ENCODE data around the gene ATP8B4.

Gene ATP8B4

DNA sequence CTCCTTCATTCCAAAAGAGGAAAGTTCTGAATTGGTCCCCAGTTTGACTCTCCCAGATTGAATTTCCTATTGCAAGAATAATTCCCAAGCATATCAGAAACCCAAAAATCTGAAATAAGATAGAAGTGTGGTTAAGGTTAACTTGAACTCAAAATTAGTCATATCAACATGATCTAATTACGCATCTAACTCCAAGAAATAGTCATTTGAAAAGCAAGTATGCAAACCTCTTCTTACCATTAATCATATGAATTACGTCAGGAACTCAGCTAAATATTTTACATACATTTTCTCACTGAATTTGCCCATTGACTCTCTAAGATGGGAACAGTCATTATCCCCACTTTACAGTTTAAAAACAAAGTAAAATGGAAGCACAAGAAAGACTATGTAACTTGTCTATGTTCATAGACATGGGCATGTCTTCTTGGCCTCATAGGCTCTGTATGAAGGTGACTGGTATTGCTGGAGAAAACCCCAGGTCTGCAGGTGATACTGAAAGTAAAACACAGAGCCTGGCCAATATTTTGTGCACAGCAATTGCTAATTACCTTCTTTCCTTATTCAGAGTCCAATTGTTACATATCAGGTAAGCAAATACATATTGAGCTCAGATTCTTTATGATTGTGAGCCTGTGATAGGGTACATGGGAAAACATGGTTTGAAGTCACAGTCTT is 139.2 kb downstream of the ATP8B4 start:
- TF ChIP-seq EGR1 (IDR thresholded peaks at IDR 0.05) (no peak), MAX (IDR thresholded peaks at IDR 0.05) (no peak), TCF12 (IDR thresholded peaks at IDR 0.05; ENCODE audit: low read depth) (no peak), EP300 (IDR thresholded peaks at IDR 0.05; ENCODE audit: borderline replicate concordance) (no peak)

GRCh38 chr15:49978121-49978520 is 140.9 kb downstream of the ATP8B4 start:
- TF ChIP-seq EGR1 (IDR thresholded peaks at IDR 0.05) (no peak), TCF12 (IDR thresholded peaks at IDR 0.05; ENCODE audit: low read depth) (no peak)

- TF ChIP-seq FOXM1 (IDR thresholded peaks at IDR 0.05; ENCODE audit: borderline replicate concordance, low read depth) (no peak), EP300 (IDR thresholded peaks at IDR 0.05; ENCODE audit: borderline replicate concordance) (no peak), EGR1 (IDR thresholded peaks at IDR 0.05) (no peak), NFIC (IDR thresholded peaks at IDR 0.05) (no peak)
Measured at GRCh38 chr15:49977306-49977705, 141.7 kb downstream of the ATP8B4 start.

DNA sequence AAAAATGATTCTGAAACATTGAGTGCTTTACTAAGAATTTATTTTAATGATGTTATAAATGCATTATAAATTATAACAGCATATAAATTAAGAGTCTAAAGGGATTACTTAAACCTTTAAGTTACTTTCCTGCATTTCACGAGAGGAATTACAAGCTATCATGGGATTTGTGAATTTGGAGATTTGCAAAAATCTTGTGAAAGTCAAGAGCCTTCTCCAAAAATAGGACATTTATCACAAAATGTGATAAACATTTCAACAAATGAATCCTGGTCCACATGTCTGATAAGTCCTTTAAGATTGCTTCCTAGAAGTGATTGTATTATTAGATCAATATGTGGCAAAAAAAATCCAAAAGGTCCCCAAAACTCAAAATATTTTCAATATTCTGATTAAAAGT is 154.5 kb downstream of the ATP8B4 start:
- TF ChIP-seq RAD21 (IDR thresholded peaks at IDR 0.05; ENCODE audit: low read depth) (no peak), FOXM1 (IDR thresholded peaks at IDR 0.05; ENCODE audit: borderline replicate concordance, low read depth) (no peak)

DNA sequence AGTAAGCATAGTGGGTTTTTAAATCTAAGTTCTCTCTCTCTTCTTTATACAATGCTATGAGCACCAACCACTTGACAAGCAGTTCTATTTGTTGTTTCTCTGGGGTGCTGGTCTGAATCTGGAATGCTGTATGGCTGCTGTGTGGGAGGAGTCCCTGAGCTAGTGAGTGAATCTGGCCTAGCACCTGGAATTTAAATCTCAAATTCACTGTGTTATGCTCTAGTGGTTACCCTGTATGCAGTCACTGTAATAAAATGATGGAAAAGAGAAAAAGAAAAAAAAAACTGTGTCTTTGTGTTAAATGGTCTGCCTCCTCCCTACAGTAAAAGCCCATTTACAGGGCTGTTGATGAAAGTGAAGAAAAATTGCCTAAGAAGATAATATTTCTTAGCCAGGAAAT is 155.0 kb downstream of the ATP8B4 start:
- TF ChIP-seq CREB1 (IDR thresholded peaks at IDR 0.05; ENCODE audit: low read depth) (no peak), MAX (IDR thresholded peaks at IDR 0.05) (no peak)

GRCh38 chr15:49962044-49962602 is 156.9 kb downstream of the ATP8B4 start:
- TF ChIP-seq YY1 (IDR thresholded peaks at IDR 0.05; ENCODE audit: low read depth) (no peak), TCF12 (IDR thresholded peaks at IDR 0.05; ENCODE audit: low read depth) (no peak), NFIC (IDR thresholded peaks at IDR 0.05) (no peak), CREB1 (IDR thresholded peaks at IDR 0.05; ENCODE audit: low read depth) (no peak), MAX (IDR thresholded peaks at IDR 0.05) (no peak), RAD21 (IDR thresholded peaks at IDR 0.05; ENCODE audit: low read depth) (no peak)

- TF ChIP-seq CEBPB (IDR thresholded peaks at IDR 0.05) (no peak), MAX (IDR thresholded peaks at IDR 0.05) (no peak), FOXM1 (IDR thresholded peaks at IDR 0.05; ENCODE audit: borderline replicate concordance, low read depth) (no peak), YY1 (IDR thresholded peaks at IDR 0.05; ENCODE audit: low read depth) (no peak), NFIC (IDR thresholded peaks at IDR 0.05) (no peak), TCF12 (IDR thresholded peaks at IDR 0.05; ENCODE audit: low read depth) (no peak), REST (IDR thresholded peaks at IDR 0.05; ENCODE audit: low read depth) (no peak), CREB1 (IDR thresholded peaks at IDR 0.05; ENCODE audit: low read depth) (no peak), EP300 (IDR thresholded peaks at IDR 0.05; ENCODE audit: borderline replicate concordance) (no peak), TAF1 (IDR thresholded peaks at IDR 0.05; ENCODE audit: low read depth) (no peak), TEAD4 (IDR thresholded peaks at IDR 0.05) (no peak), EGR1 (IDR thresholded peaks at IDR 0.05) (no peak), RAD21 (IDR thresholded peaks at IDR 0.05; ENCODE audit: low read depth) (no peak), ZBTB7A (IDR thresholded peaks at IDR 0.05; ENCODE audit: low read depth) (no peak)
- TF ChIP-seq, protein P1, sequence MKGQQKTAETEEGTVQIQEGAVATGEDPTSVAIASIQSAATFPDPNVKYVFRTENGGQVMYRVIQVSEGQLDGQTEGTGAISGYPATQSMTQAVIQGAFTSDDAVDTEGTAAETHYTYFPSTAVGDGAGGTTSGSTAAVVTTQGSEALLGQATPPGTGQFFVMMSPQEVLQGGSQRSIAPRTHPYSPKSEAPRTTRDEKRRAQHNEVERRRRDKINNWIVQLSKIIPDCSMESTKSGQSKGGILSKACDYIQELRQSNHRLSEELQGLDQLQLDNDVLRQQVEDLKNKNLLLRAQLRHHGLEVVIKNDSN (IDR thresholded peaks at IDR 0.05) = no peak
Measured at GRCh38 chr15:49953421-49953820, 165.6 kb downstream of the ATP8B4 start.

DNA sequence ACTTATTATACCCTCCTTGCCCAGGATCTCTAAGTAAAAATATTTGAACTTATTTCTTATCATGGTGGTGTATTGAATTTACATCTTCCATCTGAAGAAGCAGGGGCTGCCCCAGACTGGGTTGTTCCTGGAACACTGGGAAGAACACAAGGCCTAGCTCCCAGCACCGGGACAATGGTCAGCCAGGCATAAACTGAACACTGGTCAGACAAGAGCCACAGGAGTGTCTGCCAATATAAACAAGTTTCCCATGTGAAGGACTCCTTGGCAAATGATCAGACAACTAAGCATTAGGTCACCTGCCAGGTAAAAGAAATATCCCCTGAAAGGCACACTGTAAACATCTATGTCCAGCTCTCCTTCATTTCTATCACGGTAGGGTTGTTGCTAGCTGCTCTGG is 172.4 kb downstream of the ATP8B4 start:
- TF ChIP-seq CEBPB (IDR thresholded peaks at IDR 0.05) (no peak), NFIC (IDR thresholded peaks at IDR 0.05) (peak; percentile 74)

- TF ChIP-seq RAD21 (IDR thresholded peaks at IDR 0.05; ENCODE audit: low read depth) (no peak), REST (IDR thresholded peaks at IDR 0.05; ENCODE audit: low read depth) (no peak), TAF1 (IDR thresholded peaks at IDR 0.05; ENCODE audit: low read depth) (no peak), TCF12 (IDR thresholded peaks at IDR 0.05; ENCODE audit: low read depth) (no peak), TEAD4 (IDR thresholded peaks at IDR 0.05) (no peak), EP300 (IDR thresholded peaks at IDR 0.05; ENCODE audit: borderline replicate concordance) (no peak), FOXM1 (IDR thresholded peaks at IDR 0.05; ENCODE audit: borderline replicate concordance, low read depth) (no peak), EGR1 (IDR thresholded peaks at IDR 0.05) (no peak), CREB1 (IDR thresholded peaks at IDR 0.05; ENCODE audit: low read depth) (no peak), ZBTB7A (IDR thresholded peaks at IDR 0.05; ENCODE audit: low read depth) (no peak), YY1 (IDR thresholded peaks at IDR 0.05; ENCODE audit: low read depth) (no peak), MAX (IDR thresholded peaks at IDR 0.05) (no peak)
Measured at GRCh38 chr15:49934487-49934886, 184.5 kb downstream of the ATP8B4 start.

Data from Ishikawa (cell line).